ENCODE results near the gene BCORL1. TPM values are rescaled to one million over a fixed set of nuclear protein-coding genes. Genes with fewer than 3 reads are reported as not detected.

BCORL1 gene
- total and polyA plus RNA-seq, 2 donors (not counting 3 experiments of a cell fraction or from before 2014, with no cell fraction given), result 1.8 to 13.1 TPM

GRCh38 chrX:129980001-129980401 is 2.4 kb upstream of the BCORL1 start:
- no peaks in the 10 kb centered on the region for H3K36me3 ChIP-seq (ENCODE audit: control insufficient read depth in 2 of 2, extremely low read depth in 1 of 2, insufficient read depth in 2 of 2, low read length in 2 of 2)
- no peaks in the 10 kb centered on the region for H3K79me2 ChIP-seq (ENCODE audit: control insufficient read depth, insufficient read depth, low read length)
- no peak for TF ChIP-seq EZH2 (IDR thresholded peaks at IDR 0.05; ENCODE audit: borderline replicate concordance, low read depth, low read length, severe bottlenecking)
- TF ChIP-seq CTCF (IDR thresholded peaks at IDR 0.05; ENCODE audit: extremely low read depth in 1 of 2, insufficient read depth in 1 of 2, low read depth in 1 of 2, low read length in 2 of 2), result no peak
- no peak for TF ChIP-seq MYC (IDR thresholded peaks at IDR 0.05; ENCODE audit: low read depth, low read length)
- no peak for TF ChIP-seq FOS (IDR thresholded peaks at IDR 0.05; ENCODE audit: borderline replicate concordance, insufficient read depth, low read length)
- no peak for TF ChIP-seq MAX (IDR thresholded peaks at IDR 0.05; ENCODE audit: insufficient read depth, insufficient read length)
- no peak for TF ChIP-seq JUN (IDR thresholded peaks at IDR 0.05; ENCODE audit: borderline replicate concordance, insufficient read depth, insufficient read length, low read depth)
- no peak for TF ChIP-seq POLR2A (IDR thresholded peaks at IDR 0.05; ENCODE audit: low read depth, low read length)
- TF ChIP-seq GATA2 (IDR thresholded peaks at IDR 0.05; ENCODE audit: insufficient read depth, insufficient read length, low read depth, low read length), result no peak
- DNase-seq (ENCODE audit: low read depth, low spot score) (no peak), FAIRE-seq (no peak)
- no peaks in the 10 kb centered on the region for H4K20me1 ChIP-seq (replicated peaks; ENCODE audit: control insufficient read depth, extremely low read depth, insufficient read depth, low read length)
- H3K4me3 ChIP-seq (replicated peaks in 1 of 3; ENCODE audit: insufficient read depth in 1 of 3, low read depth in 1 of 3, low read length in 3 of 3), result peak overlapping the region in 1 of 3 experiments; percentile 44
- no peak overlapping the region for H2AFZ ChIP-seq (ENCODE audit: low read depth, low read length)
- no TSS peak for BruUV-seq (replicated peaks)
- no peaks in the 10 kb centered on the region for H3K9me1 ChIP-seq (replicated peaks; ENCODE audit: control insufficient read depth, extremely low read depth, insufficient read depth, low read length)
- H3K9ac ChIP-seq (replicated peaks; ENCODE audit: extremely low read depth, insufficient read depth, low read length), result no peak overlapping the region
- H3K27me3 ChIP-seq (ENCODE audit: control insufficient read depth in 2 of 2, insufficient read depth in 2 of 2, low read length in 2 of 2), result no peaks in the 10 kb centered on the region
- peaks cover 11% of the 10 kb centered on the region for H3K4me1 ChIP-seq (ENCODE audit: control insufficient read depth, extremely low read depth, insufficient read depth, low read length)
- ChIA-PET POLR2A (no interaction called here), CTCF (interaction anchor here (1.5 to 1.7 kb wide), 2 partner anchors 54 to 81 kb away, joined by 4 to 5 read pairs; no protein-coding TSS in a partner anchor)
- intact Hi-C loops (cut with micrococcal nuclease), result loop anchor here (2.0 to 5.0 kb wide), 2 partner anchors 23 to 82 kb away; no protein-coding TSS in a partner anchor
- no peak overlapping the region for H3K4me2 ChIP-seq (ENCODE audit: insufficient read depth, low read length)
- dilution Hi-C loops (cut with MboI; ENCODE audit: extremely low pct_ligation_motif_present, low sequenced_read_pairs), result no loop called here
- H3K9me3 ChIP-seq (replicated peaks; ENCODE audit: control insufficient read depth, insufficient read depth, low read length), result no peaks in the 10 kb centered on the region
- no peak overlapping the region for H3K27ac ChIP-seq (ENCODE audit: insufficient read depth, low read depth, low read length)

All from endothelial cell of umbilical vein (primary cell).